VCaP (cell line): ENCODE data around the gene IGF1R.

Source experiments
- H3K27ac ChIP-seq: fragments of 450-650 bp; 2 replicates; pipeline ENCODE4 v1.5.1; 2017
- CTCF ChIP-seq: fragments of 450-650 bp; conservative IDR thresholded peaks from 2 replicates; pipeline ENCODE4 v1.5.1; 2017; ENCODE audit warnings: mild to moderate bottlenecking, moderate library complexity

IGF1R gene

DNA sequence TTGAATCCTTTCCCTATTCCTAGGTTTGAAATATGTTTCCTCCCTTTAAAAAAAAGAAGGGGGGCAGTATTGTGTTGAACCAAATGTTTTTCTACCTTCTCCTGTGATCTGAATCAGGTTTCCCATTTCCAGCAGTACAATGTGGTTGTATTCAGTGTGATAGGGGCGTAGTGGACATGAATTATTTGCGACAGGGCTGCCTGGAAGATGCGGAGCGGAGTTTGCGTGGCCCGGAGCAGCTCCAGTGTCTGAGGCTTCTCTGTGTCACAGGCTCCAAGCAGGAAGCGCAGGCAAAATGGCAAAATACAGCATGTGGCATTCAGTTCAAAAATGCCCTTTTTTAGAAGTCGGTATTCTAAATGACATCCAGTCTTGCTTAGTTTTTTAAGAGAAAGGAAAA lies 204.8 kb downstream of the IGF1R start:
- TF ChIP-seq CTCF, result no peak; the same call in 1 of the 2 replicates
- peak overlapping the region; percentile 99 for H3K27ac ChIP-seq

GRCh38 chr15:98853617-98854420 lies 205.5 kb downstream of the IGF1R start:
- peak overlapping the region; percentile 99 for H3K27ac ChIP-seq
- no peak for TF ChIP-seq CTCF

GRCh38 chr15:98854496-98854895 lies 206.2 kb downstream of the IGF1R start:
- peak overlapping the region; percentile 99 for H3K27ac ChIP-seq
- no peak for TF ChIP-seq CTCF

GRCh38 chr15:98855067-98855814 lies 206.9 kb downstream of the IGF1R start:
- TF ChIP-seq CTCF, result peak; percentile 26; the same call in 1 of the 2 replicates
- H3K27ac ChIP-seq, result peak overlapping the region; percentile 99

- no peak for TF ChIP-seq CTCF
- peak overlapping the region; percentile 99 for H3K27ac ChIP-seq
Measured at GRCh38 chr15:98855815-98856531, 207.6 kb downstream of the IGF1R start.

DNA sequence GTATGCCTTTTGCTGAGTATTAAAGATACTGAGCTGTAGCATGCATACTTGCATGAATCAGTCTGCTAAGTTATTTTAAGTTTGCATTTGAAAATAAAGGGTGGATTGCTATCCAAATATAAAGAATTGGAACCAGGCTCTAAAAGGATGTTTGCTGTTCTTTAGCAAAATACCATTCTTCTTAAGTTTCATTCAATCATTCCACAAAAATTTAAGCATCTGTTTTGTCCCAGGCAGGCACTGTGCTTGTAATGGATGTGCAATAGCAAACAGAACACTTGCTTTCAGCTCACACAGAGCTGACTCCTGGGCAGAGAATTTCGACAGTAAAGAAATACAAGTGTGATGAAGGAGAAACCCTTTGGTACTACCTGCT lies 208.2 kb downstream of the IGF1R start:
- peak overlapping the region; percentile 99 for H3K27ac ChIP-seq
- no peak for TF ChIP-seq CTCF

GRCh38 chr15:98858610-98859023 lies 210.3 kb downstream of the IGF1R start:
- peak overlapping the region; percentile 99 for H3K27ac ChIP-seq

More at GRCh38 chr15:98858610-98859023, 210.3 kb downstream of the IGF1R start:
- no peak for TF ChIP-seq CTCF
